A549 treated with AZD9567 at 1 μM for 4 hours (cell line): ENCODE data around the gene PAX2. TPM values are rescaled to one million over a fixed set of nuclear protein-coding genes. Genes with fewer than 3 reads are reported as not detected.

Experiments
- total RNA-seq: library from RNA; stranded (reverse); fragments of 200-300 nt; extraction: Qiagen RNA extraction; gene quantifications from 5 replicates; pipeline ENCODE4 v1.2.3, GENCODE V29; 2022; ENCODE audit not compliant: insufficient read depth

The PAX2 gene
- 0.12 to 0.24 TPM (median 0.19 TPM) in 4 of 5 replicates, not detected in the other for total RNA-seq

DNA sequence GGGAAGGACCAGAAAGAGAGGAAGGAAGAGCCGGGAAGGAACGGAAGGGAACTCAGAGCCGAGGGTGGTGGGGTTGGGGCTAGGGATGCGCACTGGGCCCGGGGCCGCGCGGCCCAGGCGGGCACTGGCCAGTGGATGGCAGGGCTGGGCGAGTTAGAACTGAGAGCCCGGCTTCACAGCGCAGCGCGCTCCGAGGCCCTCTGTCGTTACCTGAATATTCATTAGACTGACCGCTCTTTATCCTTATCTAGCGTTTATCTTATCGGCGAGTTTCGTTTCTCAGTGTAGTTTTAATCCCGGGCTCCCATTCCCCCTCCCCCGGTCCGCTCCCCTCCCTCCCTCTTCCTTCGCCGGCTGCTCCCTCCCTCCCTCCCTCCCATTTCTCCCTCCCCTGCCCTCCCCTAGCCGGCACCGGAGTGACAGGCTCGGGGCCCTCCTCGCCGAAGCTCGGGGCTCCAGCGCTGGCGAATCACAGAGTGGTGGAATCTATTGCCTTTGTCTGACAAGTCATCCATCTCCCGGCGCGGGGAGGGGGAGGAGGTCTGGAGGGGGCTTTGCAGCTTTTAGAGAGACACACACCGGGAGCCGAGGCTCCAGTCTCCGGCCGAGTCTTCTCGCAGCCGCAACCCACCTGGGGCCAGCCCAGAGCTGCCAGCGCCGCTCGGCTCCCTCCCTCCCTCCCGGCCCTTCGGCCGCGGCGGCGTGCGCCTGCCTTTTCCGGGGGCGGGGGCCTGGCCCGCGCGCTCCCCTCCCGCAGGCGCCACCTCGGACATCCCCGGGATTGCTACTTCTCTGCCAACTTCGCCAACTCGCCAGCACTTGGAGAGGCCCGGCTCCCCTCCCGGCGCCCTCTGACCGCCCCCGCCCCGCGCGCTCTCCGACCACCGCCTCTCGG, at the start of gene PAX2:
Gene PAX2 (plus strand): TSS at position 596 of the 895 bp plus-strand sequence. CDS start 679 bp downstream, outside the sequence.

Other genes starting within 250 kb of the PAX2 start
- gene SEC31B, start 225.7 kb upstream of the PAX2 start, total RNA-seq: 2.1 to 4.3 TPM (median 2.8 TPM) in 5 replicates
- 276 to 291 TPM (median 283 TPM) in 5 replicates for gene NDUFB8, start 215.7 kb upstream of the PAX2 start, total RNA-seq
- gene HIF1AN, start 209.6 kb upstream of the PAX2 start, total RNA-seq: 14.1 to 19.6 TPM (median 18.1 TPM) in 5 replicates
- 8.7 to 11.4 TPM (median 10.2 TPM) in 5 replicates for gene SLF2, start 167.4 kb downstream of the PAX2 start, total RNA-seq
- gene SEMA4G, start 223.9 kb downstream of the PAX2 start, total RNA-seq: 7.4 to 11.0 TPM (median 7.9 TPM) in 5 replicates
- gene MRPL43, start 241.9 kb downstream of the PAX2 start, total RNA-seq: 54.7 to 98.8 TPM (median 94.2 TPM) in 5 replicates
- gene TWNK, start 242.0 kb downstream of the PAX2 start, total RNA-seq: 37.7 to 43.8 TPM (median 40.0 TPM) in 5 replicates